Endodermal cell (in vitro differentiated cells): Measurements from ENCODE around the gene CRELD1. TPM values are rescaled to one million over a fixed set of nuclear protein-coding genes. Genes with fewer than 3 reads are reported as not detected.

Source experiments
- DNase-seq: peaks from one replicate; pipeline ENCODE4 v3.0.0-alpha.2; 2017
- H3K27ac ChIP-seq: 2 replicates; pipeline ENCODE4 v1.5.1; 2013; ENCODE audit warnings: mild to moderate bottlenecking, low read depth, low read length, moderate library complexity
- H3K27me3 ChIP-seq: 2 replicates; pipeline ENCODE4 v1.6.1; 2013; ENCODE audit warnings: mild to moderate bottlenecking, low read length, moderate library complexity; ENCODE audit not compliant: insufficient read depth, control insufficient read depth, poor library complexity, severe bottlenecking
- H3K36me3 ChIP-seq: 2 replicates; pipeline ENCODE4 v1.7.0; 2013; ENCODE audit warnings: mild to moderate bottlenecking, low read length, moderate library complexity; ENCODE audit not compliant: control insufficient read depth, insufficient read depth
- H3K4me1 ChIP-seq: one replicate; pipeline ENCODE4 v1.7.0; 2013; ENCODE audit warnings: low read length; ENCODE audit not compliant: control insufficient read depth, insufficient read depth
- H3K4me3 ChIP-seq: 2 replicates; pipeline ENCODE4 v1.5.1; 2013; ENCODE audit warnings: mild to moderate bottlenecking, low read length, moderate library complexity
- H3K9ac ChIP-seq: 2 replicates; pipeline ENCODE4 v1.6.1; 2013; ENCODE audit warnings: mild to moderate bottlenecking, low read length, moderate library complexity; ENCODE audit not compliant: poor library complexity, severe bottlenecking; ENCODE audit errors: extremely low read depth
- H3K9me3 ChIP-seq: 2 replicates; pipeline ENCODE4 v1.6.1; 2013; ENCODE audit warnings: mild to moderate bottlenecking, low read length, moderate library complexity; ENCODE audit not compliant: control insufficient read depth
- H3K27ac Mint-ChIP-seq: 2 replicates; pipeline ENCODE4 v1.8.0; 2020; ENCODE audit warnings: mixed read lengths
- H3K27me3 Mint-ChIP-seq: 2 replicates; pipeline ENCODE4 v1.8.0; 2021; ENCODE audit warnings: mild to moderate bottlenecking, mixed read lengths; ENCODE audit not compliant: insufficient read depth
- H3K36me3 Mint-ChIP-seq: 2 replicates; pipeline ENCODE4 v1.8.0; 2020; ENCODE audit warnings: low read depth, mixed read lengths
- H3K4me1 Mint-ChIP-seq: 2 replicates; pipeline ENCODE4 v1.8.0; 2020; ENCODE audit warnings: mixed read lengths
- H3K4me3 Mint-ChIP-seq: 2 replicates; pipeline ENCODE4 v1.8.0; 2020; ENCODE audit warnings: mild to moderate bottlenecking, moderate library complexity, mixed read lengths
- H3K9me3 Mint-ChIP-seq: 2 replicates; pipeline ENCODE4 v1.8.0; 2020; ENCODE audit warnings: mild to moderate bottlenecking, mixed read lengths
- CTCF ChIP-seq: fragments of 200-600 bp; sonication (generic); conservative IDR thresholded peaks from 2 replicates; pipeline ENCODE4 v1.5.0; 2021; ENCODE audit warnings: antibody characterized with exemption, mild to moderate bottlenecking
- WGBS, 2 experiments: methylation state at CpG; one replicate each; pipeline versions ENCODE4 v1.1.5 to v1.1.7; 2013; ENCODE audit warnings: missing lambda C conversion rate in 2 of 2, mixed read lengths in 1 of 2; ENCODE audit not compliant: insufficient coverage in 1 of 2, insufficient read length in 1 of 2; 5-methylcytosine and 5-hydroxymethylcytosine counted together
- total RNA-seq, 2 donors: library from RNA; stranded (reverse); fragmentation: NEBNext Ultra II Directional in 1 of 2; extraction: Animal tissue kit (Norgen Biotek cat#: 25700) in 1 of 2; gene quantifications; 2 replicates in 1 of 2; 3 replicates in 1 of 2; pipeline ENCODE4 v1.2.1, GENCODE V29; 2021

CRELD1 gene
- total RNA-seq, 2 donors from 2014 or later, result 35.7 to 43.2 TPM

DNA sequence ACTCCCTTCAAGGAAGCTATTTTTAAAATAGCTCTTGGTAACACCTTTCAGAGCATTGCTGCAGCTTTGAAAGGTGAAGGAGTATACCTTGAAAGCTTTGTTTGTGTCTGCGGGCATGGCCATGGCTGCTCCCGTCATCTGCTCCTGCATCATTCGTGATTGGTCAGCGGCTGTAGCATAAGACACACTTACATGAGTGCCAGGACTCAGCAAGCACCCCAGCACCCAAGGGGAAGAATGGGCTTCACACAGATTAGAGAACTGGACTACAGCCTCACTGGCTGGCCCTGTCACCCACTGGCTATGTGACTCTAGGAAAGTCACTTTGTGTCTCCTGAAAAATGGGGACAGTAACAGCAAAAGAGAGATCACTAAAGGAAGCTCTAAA is 36.0 kb downstream of the CRELD1 start:
- Histone ChIP-seq H3K9ac (no peak overlapping the region), H3K4me3 (no peak overlapping the region), H3K36me3 (peaks cover 73% of the 10 kb centered on the region), H3K27ac (no peak overlapping the region), H3K4me1 (no peaks in the 10 kb centered on the region), H3K9me3 (no peaks in the 10 kb centered on the region), H3K27me3 (no peaks in the 10 kb centered on the region)
- no peak for TF ChIP-seq CTCF
- no peak for DNase-seq
- no peak overlapping the region for H3K27ac Mint-ChIP-seq
- H3K4me3 Mint-ChIP-seq, result no peak overlapping the region
- 90 to 100% methylated on average over 2 to 4 of the region's 4 CpGs for WGBS, 2 experiments
- H3K9me3 Mint-ChIP-seq, result no peaks in the 10 kb centered on the region
- no peaks in the 10 kb centered on the region for H3K27me3 Mint-ChIP-seq
- no peaks in the 10 kb centered on the region for H3K4me1 Mint-ChIP-seq
- peaks cover 67% of the 10 kb centered on the region for H3K36me3 Mint-ChIP-seq

DNA sequence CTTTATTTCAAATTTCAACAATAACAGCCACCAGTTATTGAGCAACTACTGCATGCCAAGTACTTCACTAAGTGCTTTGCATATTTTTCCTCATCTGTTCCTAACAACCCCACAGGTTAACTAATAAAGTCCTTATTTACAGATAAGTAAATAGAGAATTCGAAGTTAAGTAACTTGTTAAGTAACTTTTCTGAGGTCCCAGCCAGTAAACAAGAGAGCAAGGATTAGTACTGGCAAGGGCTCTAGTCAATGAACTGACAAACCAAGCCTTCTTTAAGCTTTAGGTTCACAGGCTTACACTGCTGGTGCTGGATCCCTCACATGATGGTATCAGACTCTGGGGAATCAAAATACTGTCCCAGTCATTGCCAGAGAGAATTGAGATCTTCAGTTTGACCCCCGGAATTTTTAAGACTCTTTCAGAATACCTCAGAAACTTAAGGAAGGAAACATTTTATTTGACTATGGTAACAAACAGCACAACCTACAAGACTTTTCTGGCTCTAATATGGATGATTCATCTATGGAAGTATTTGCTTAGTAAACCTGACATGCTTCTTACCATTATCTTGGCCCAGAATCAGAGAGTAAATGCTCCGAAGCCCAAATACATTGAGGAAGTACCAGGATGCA is 36.5 kb downstream of the CRELD1 start:
- H3K9ac ChIP-seq, result no peak overlapping the region
- H3K4me3 Mint-ChIP-seq, result no peak overlapping the region
- TF ChIP-seq CTCF, result no peak
- no peaks in the 10 kb centered on the region for H3K4me1 ChIP-seq
- H3K9me3 ChIP-seq, result no peaks in the 10 kb centered on the region
- no peaks in the 10 kb centered on the region for H3K27me3 Mint-ChIP-seq
- H3K4me3 ChIP-seq, result no peak overlapping the region
- WGBS, 2 experiments, result 99 to 100% methylated on average over 2 to 3 of the region's 3 CpGs
- peaks cover 71% of the 10 kb centered on the region for H3K36me3 Mint-ChIP-seq
- no peak overlapping the region for H3K27ac ChIP-seq
- H3K4me1 Mint-ChIP-seq, result no peaks in the 10 kb centered on the region
- peaks cover 76% of the 10 kb centered on the region for H3K36me3 ChIP-seq
- no peaks in the 10 kb centered on the region for H3K9me3 Mint-ChIP-seq
- no peaks in the 10 kb centered on the region for H3K27me3 ChIP-seq
- no peak for DNase-seq
- no peak overlapping the region for H3K27ac Mint-ChIP-seq

- DNase-seq, result no peak
- Histone ChIP-seq H3K4me1 (no peaks in the 10 kb centered on the region), H3K36me3 (peaks cover 68% of the 10 kb centered on the region), H3K27me3 (no peaks in the 10 kb centered on the region), H3K4me3 (no peak overlapping the region), H3K27ac (no peak overlapping the region), H3K9ac (no peak overlapping the region), H3K9me3 (no peaks in the 10 kb centered on the region)
- Mint-ChIP-seq H3K36me3 (peaks cover 61% of the 10 kb centered on the region), H3K27ac (peak overlapping the region; percentile 79), H3K4me3 (no peak overlapping the region), H3K9me3 (no peaks in the 10 kb centered on the region), H3K27me3 (no peaks in the 10 kb centered on the region), H3K4me1 (peaks cover 4% of the 10 kb centered on the region)
- TF ChIP-seq CTCF, result no peak
- WGBS, 2 experiments, result 71 to 85% methylated on average over 2 to 7 of the region's 7 CpGs
Observed at GRCh38 chr3:9976721-9977709, 43.4 kb downstream of the CRELD1 start.
